CD4-positive, alpha-beta T cell (primary cell): ENCODE results near the gene FAT1. TPM values are rescaled to one million over a fixed set of nuclear protein-coding genes. Genes with fewer than 3 reads are reported as not detected.

Source experiments
- ATAC-seq: fragments of 200-7000 bp; cut with Tn5 transposase; one replicate; pipeline ENCODE4 v1.10.0; 2022; ENCODE audit warnings: mild to moderate bottlenecking; ENCODE audit not compliant: poor library complexity
- CTCF ChIA-PET: fragments of 350-600 bp; sonication (Branson Sonifier 250); formaldehyde crosslinking; loops from one replicate; lab custom pipeline; 2021; ENCODE audit warnings: antibody characterized with exemption, inconsistent platforms; lab: Charles Lee
- POLR2A ChIA-PET: fragments of 350-600 bp; sonication (Branson Sonifier 250); formaldehyde crosslinking; loops from one replicate; lab custom pipeline; 2021; ENCODE audit warnings: antibody characterized with exemption, inconsistent platforms; lab: Charles Lee
- DNase-seq, 14 experiments: peaks; one replicate each; pipeline ENCODE4 v3.0.0-alpha.2; 2013 to 2020; ENCODE audit warnings: mixed read lengths in 2 of 14
- H3K27ac ChIP-seq, 2 donors: one replicate each; pipeline versions ENCODE4 v1.5.1 to v1.7.0; 2013; ENCODE audit warnings: low read length in 2 of 2, low read depth in 1 of 2, mild to moderate bottlenecking in 1 of 2
- H3K27me3 ChIP-seq, 2 experiments: 1 replicate in 1 of 2; 2 replicates in 1 of 2; pipeline versions ENCODE4 v1.6.1 to v1.7.0; 2013; ENCODE audit warnings: low read length in 2 of 2, control low read depth in 1 of 2, mild to moderate bottlenecking in 1 of 2, moderate library complexity in 1 of 2; ENCODE audit not compliant: insufficient read depth in 2 of 2, control insufficient read depth in 1 of 2
- H3K36me3 ChIP-seq: one replicate; pipeline ENCODE4 v1.6.1; 2013; ENCODE audit warnings: low read length, control low read depth; ENCODE audit not compliant: insufficient read depth
- H3K4me1 ChIP-seq: one replicate; pipeline ENCODE4 v1.6.1; 2013; ENCODE audit warnings: low read length, control low read depth; ENCODE audit not compliant: insufficient read depth
- H3K4me3 ChIP-seq: one replicate; pipeline ENCODE4 v1.5.1; 2013; ENCODE audit warnings: mild to moderate bottlenecking, low read length, moderate library complexity
- H3K9me3 ChIP-seq, 2 experiments: 1 replicate in 1 of 2; 2 replicates in 1 of 2; pipeline versions ENCODE4 v1.6.1 to v1.7.0; 2013; ENCODE audit warnings: low read length in 2 of 2, mild to moderate bottlenecking in 2 of 2, control low read depth in 1 of 2, moderate library complexity in 1 of 2; ENCODE audit not compliant: control insufficient read depth in 1 of 2, insufficient read depth in 1 of 2
- H3K27ac Mint-ChIP-seq: one replicate; pipeline ENCODE4 v1.8.0; 2020; ENCODE audit warnings: mixed read lengths
- H3K27me3 Mint-ChIP-seq: one replicate; pipeline ENCODE4 v1.8.0; 2021; ENCODE audit warnings: mixed read lengths
- H3K36me3 Mint-ChIP-seq: one replicate; pipeline ENCODE4 v1.8.0; 2021; ENCODE audit warnings: low read depth, mixed read lengths
- H3K4me1 Mint-ChIP-seq: one replicate; pipeline ENCODE4 v1.8.0; 2021; ENCODE audit warnings: low read depth, mixed read lengths
- H3K4me3 Mint-ChIP-seq: one replicate; pipeline ENCODE4 v1.8.0; 2020; ENCODE audit warnings: mild to moderate bottlenecking, mixed read lengths
- H3K9me3 Mint-ChIP-seq: one replicate; pipeline ENCODE4 v1.8.0; 2020; ENCODE audit warnings: mixed read lengths
- intact Hi-C, 2 experiments: fragments of 100-400 bp; cut with DNase I in 1 of 2; cut with micrococcal nuclease in 1 of 2; formaldehyde crosslinking; loops; one replicate each; pipeline versions ENCODE4 v1.15.1 to v1.9.0; 2023 to 2025; cut with DNase I, micrococcal nuclease
- total RNA-seq, 174 experiments: library from RNA in 2 of 174; stranded (reverse) in 2 of 174; gene quantifications; one replicate each; pipeline ENCODE4 v1.2.3 and lab custom pipeline; 2021 to 2026
- TF ChIP-seq, protein P1 (sequence below): fragments of 200-600 bp; IDR thresholded peaks from one replicate; pipeline ENCODE4 v1.8.0; 2022; ENCODE audit warnings: antibody characterized with exemption, mild to moderate bottlenecking

The FAT1 gene
- total RNA-seq, 2 experiments from 2014 or later: 0.03 TPM; not detected in 1

DNA sequence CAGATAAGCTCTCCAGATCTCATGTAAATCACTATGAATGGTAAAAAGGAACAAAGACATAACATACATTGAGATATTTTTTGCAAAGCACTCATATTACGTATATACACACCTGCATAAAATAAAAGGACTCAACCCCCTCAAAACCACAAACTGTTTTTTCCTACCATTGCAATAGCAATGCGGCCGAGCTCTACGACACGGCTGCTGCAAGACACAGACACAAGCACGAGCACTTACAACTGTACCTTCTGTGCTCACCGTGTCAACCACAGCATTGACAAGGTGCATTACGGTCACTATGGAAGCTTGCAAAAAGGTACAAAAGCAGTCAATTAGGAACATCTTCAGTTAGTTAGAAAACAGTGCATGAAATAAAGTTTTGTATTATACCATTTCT lies 131.2 kb downstream of the FAT1 start:
- TF ChIP-seq, protein P1, sequence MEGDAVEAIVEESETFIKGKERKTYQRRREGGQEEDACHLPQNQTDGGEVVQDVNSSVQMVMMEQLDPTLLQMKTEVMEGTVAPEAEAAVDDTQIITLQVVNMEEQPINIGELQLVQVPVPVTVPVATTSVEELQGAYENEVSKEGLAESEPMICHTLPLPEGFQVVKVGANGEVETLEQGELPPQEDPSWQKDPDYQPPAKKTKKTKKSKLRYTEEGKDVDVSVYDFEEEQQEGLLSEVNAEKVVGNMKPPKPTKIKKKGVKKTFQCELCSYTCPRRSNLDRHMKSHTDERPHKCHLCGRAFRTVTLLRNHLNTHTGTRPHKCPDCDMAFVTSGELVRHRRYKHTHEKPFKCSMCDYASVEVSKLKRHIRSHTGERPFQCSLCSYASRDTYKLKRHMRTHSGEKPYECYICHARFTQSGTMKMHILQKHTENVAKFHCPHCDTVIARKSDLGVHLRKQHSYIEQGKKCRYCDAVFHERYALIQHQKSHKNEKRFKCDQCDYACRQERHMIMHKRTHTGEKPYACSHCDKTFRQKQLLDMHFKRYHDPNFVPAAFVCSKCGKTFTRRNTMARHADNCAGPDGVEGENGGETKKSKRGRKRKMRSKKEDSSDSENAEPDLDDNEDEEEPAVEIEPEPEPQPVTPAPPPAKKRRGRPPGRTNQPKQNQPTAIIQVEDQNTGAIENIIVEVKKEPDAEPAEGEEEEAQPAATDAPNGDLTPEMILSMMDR: no peak
- no peak overlapping the region for H3K27ac ChIP-seq
- peaks cover 4% of the 10 kb centered on the region for H3K27me3 Mint-ChIP-seq
- ATAC-seq (no peak), DNase-seq (no peak)
- ChIA-PET POLR2A (no interaction called here), CTCF (no interaction called here)
- no peaks in the 10 kb centered on the region for H3K36me3 ChIP-seq
- H3K9me3 Mint-ChIP-seq: no peaks in the 10 kb centered on the region
- no peak overlapping the region for H3K27ac Mint-ChIP-seq
- H3K27me3 ChIP-seq: no peaks in the 10 kb centered on the region
- no peaks in the 10 kb centered on the region for H3K36me3 Mint-ChIP-seq
- no peaks in the 10 kb centered on the region for H3K4me1 Mint-ChIP-seq
- H3K4me3 Mint-ChIP-seq: no peak overlapping the region
- H3K9me3 ChIP-seq: peaks cover 0 to 4% of the 10 kb centered on the region in 2 experiments
- intact Hi-C loops: no loop called here
- H3K4me1 ChIP-seq: no peaks in the 10 kb centered on the region
- H3K4me3 ChIP-seq: no peak overlapping the region

GRCh38 chr4:186591651-186592050 lies 132.0 kb downstream of the FAT1 start:
- Histone ChIP-seq H3K27me3 (no peaks in the 10 kb centered on the region), H3K4me1 (no peaks in the 10 kb centered on the region), H3K4me3 (no peak overlapping the region), H3K36me3 (no peaks in the 10 kb centered on the region), H3K9me3 (no peaks in the 10 kb centered on the region), H3K27ac (no peak overlapping the region)
- TF ChIP-seq, protein P1: no peak
- ATAC-seq (no peak), DNase-seq (no peak)
- ChIA-PET CTCF (no interaction called here), POLR2A (no interaction called here)
- Mint-ChIP-seq H3K4me3 (no peak overlapping the region), H3K9me3 (no peaks in the 10 kb centered on the region), H3K27me3 (peaks cover 4% of the 10 kb centered on the region), H3K36me3 (no peaks in the 10 kb centered on the region), H3K27ac (no peak overlapping the region), H3K4me1 (no peaks in the 10 kb centered on the region)
- intact Hi-C loops: no loop called here

DNA sequence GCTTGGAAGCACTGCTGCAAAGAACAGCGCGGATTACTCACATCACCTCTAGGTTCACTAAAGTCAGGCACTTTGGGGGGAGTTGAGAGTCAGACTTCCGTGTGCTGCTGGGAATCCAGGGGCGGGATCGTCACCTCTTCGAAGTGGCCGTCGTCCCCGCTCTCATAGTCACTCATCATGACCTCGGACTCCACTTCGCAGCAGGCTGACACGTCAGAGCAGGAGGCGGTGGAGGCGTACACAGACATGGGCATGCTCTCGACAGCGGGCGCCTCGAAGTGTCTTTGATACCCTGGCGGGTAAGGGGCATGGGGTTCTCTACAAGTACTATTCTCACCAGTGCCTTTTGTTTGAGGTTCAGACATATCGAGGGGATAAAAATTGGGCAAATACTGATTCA lies 135.2 kb downstream of the FAT1 start:
- H3K27ac ChIP-seq: no peak overlapping the region
- POLR2A ChIA-PET: no interaction called here
- no peak for DNase-seq
- Mint-ChIP-seq H3K4me1 (no peaks in the 10 kb centered on the region), H3K27ac (no peak overlapping the region), H3K27me3 (peaks cover 4% of the 10 kb centered on the region), H3K4me3 (no peak overlapping the region), H3K9me3 (no peaks in the 10 kb centered on the region), H3K36me3 (no peaks in the 10 kb centered on the region)
- H3K36me3 ChIP-seq: no peaks in the 10 kb centered on the region
- no peaks in the 10 kb centered on the region for H3K9me3 ChIP-seq
- no peak for ATAC-seq
- no peaks in the 10 kb centered on the region for H3K27me3 ChIP-seq
- TF ChIP-seq, protein P1: no peak
- intact Hi-C loops: loop anchor here in 1 of 2 experiments (5.0 to 10.0 kb wide), 3 partner anchors 286 to 944 kb away; partner anchors contain the start of gene TLR3
- no peak overlapping the region for H3K4me3 ChIP-seq
- no peaks in the 10 kb centered on the region for H3K4me1 ChIP-seq
- CTCF ChIA-PET: interaction anchor here (0.6 to 1.9 kb wide), 2 partner anchors 26 to 520 kb away, joined by 3 to 10 read pairs; partner anchors contain the start of gene TLR3
